Heart right ventricle (tissue), 16 donors: Measurements from ENCODE around the gene KSR2. TPM values are rescaled to one million over a fixed set of nuclear protein-coding genes. Genes with fewer than 3 reads are reported as not detected.
A peak's percentile ranks its signal among the peaks of the same experiment; 100 is the strongest.

Experiments
- ATAC-seq, 8 donors: fragments of 200-7000 bp; cut with Tn5 transposase; one replicate each; pipeline ENCODE4 v1.9.1; 2020; ENCODE audit warnings: mild to moderate bottlenecking in 8 of 8, moderate library complexity in 8 of 8, moderate number of reproducible peaks in 1 of 8
- DNase-seq, 2 donors: peaks; one replicate each; pipeline ENCODE4 v3.0.0-alpha.2; 2020
- H3K27ac ChIP-seq, 10 donors: fragments of 200-600 bp; sonication (generic) in 2 of 10; one replicate each; pipeline versions ENCODE4 v1.5.0 to v1.8.0; 2020 to 2022; ENCODE audit warnings: mild to moderate bottlenecking in 3 of 10
- H3K27me3 ChIP-seq, 7 donors: fragments of 200-600 bp; one replicate each; pipeline ENCODE4 v1.8.0; 2021 to 2022; ENCODE audit warnings: mild to moderate bottlenecking in 2 of 7
- H3K36me3 ChIP-seq, 9 donors: fragments of 200-600 bp; sonication (generic) in 1 of 9; one replicate each; pipeline versions ENCODE4 v1.5.0 to v1.8.0; 2020 to 2022; ENCODE audit warnings: mild to moderate bottlenecking in 2 of 9
- H3K4me1 ChIP-seq, 9 donors: fragments of 200-600 bp; sonication (generic) in 1 of 9; one replicate each; pipeline versions ENCODE4 v1.5.0 to v1.8.0; 2020 to 2022; ENCODE audit warnings: mild to moderate bottlenecking in 4 of 9
- H3K4me3 ChIP-seq, 10 donors: fragments of 200-600 bp; sonication (generic) in 2 of 10; one replicate each; pipeline versions ENCODE4 v1.5.0 to v1.8.0; 2020 to 2022; ENCODE audit warnings: mild to moderate bottlenecking in 7 of 10, moderate library complexity in 2 of 10
- H3K9me3 ChIP-seq, 11 donors: fragments of 200-600 bp in 10 of 11; sonication (generic) in 2 of 11; one replicate each; pipeline versions ENCODE4 v1.5.0 to v1.8.0; 2013 to 2022; ENCODE audit warnings: mild to moderate bottlenecking in 2 of 11, control low read depth in 1 of 11, moderate library complexity in 1 of 11
- CTCF ChIP-seq, 9 donors: fragments of 200-600 bp; sonication (generic) in 2 of 9; IDR thresholded peaks; one replicate each; pipeline versions ENCODE4 v1.5.0 to v1.8.0; 2021 to 2022; ENCODE audit warnings: antibody characterized with exemption in 9 of 9, mild to moderate bottlenecking in 5 of 9, moderate library complexity in 1 of 9
- WGBS, 2 donors: extraction: QIAGEN DNeasy Blood & Tissue Kit; methylation state at CpG; one replicate each; pipeline ENCODE4 v1.1.7; 2013; ENCODE audit warnings: inconsistent platforms in 1 of 2; 5-methylcytosine and 5-hydroxymethylcytosine counted together
- intact Hi-C, 10 donors: fragments of 100-400 bp; cut with DNase I; formaldehyde crosslinking; loops; one replicate each; pipeline versions ENCODE4 v1.11.1 to v1.14.2; 2022
- long read RNA-seq, 3 donors: library from polyadenylated mRNA; unstranded; transcript quantifications; one replicate each; pipeline ENCODE4 v2.0.0, GENCODE V29; 2020 to 2021
- polyA plus RNA-seq, 2 donors: library from polyadenylated mRNA; stranded (reverse); fragments of 200-250 nt; gene quantifications; one replicate each; pipeline ENCODE4 v1.2.3, GENCODE V29; 2013
- total RNA-seq, 10 donors: library from RNA; stranded (reverse); fragmentation: NEBNext Ultra II Directional in 3 of 10; extraction: Animal tissue kit (Norgen Biotek cat#: 25700) in 3 of 10; gene quantifications; one replicate each; pipeline versions ENCODE4 v1.2.1 to v1.2.4, GENCODE V29; 2021 to 2023
- donor health status: Arrhythmogenic right ventricular cardiomyopathy.
- donor health status: ischemic (EF 13 %, LVEDD 7.1; RV severe dilation, severe dysfunction).
- donor health status: healthy with polysubstance abuse.
- donor health status: DM: no; HTN: yes; CAD: no.
- donor health status: DM: no; HTN: no; CAD: no.
- donor health status: ischemic (EF 25% LVEDD 6.9; RV normal size, moderate dysfunction).
- donor health status: ischemic (EF 25% LVEDD 5.7; RV mildly dilated, moderate dysfunction).
- donor health status: healthy.
- donor health status: DM: yes; HTN: yes; CAD: no.
- donor health status: Ischemic cardiomyopathy.
- donor health status: ischemic (EF 35%, LVEDD 5.7; RV mildly dilated, moderate dysfunction).
- donor health status: nonischemic (EF 11% LVEDD 7.7; RV severe dilation, severe dysfunction).
- donor health status: DM: yes; HTN: yes; CAD: no.
- donor health status: PGD.
- donor health status: ischemic (EF 29% LVEDD 5.4; RV normal size, mild dysfunction).
- donor health status: nonischemic (EF 23%, LVEDD 6.1; RV moderate dilation, normal function).

The KSR2 gene
- total RNA-seq (under 1 TPM in 3 of 10 donors, not detected in 7; 0.02 TPM), polyA plus RNA-seq (not detected)
- long read RNA-seq, donor 1: 0 reads
- long read RNA-seq, donor 2: 0 reads
- long read RNA-seq, donor 3: 0 reads

- ATAC-seq (peak in 2 of 8 donors; percentile 20 to 47), DNase-seq (peak in 1 of 2 donors; percentile 3)
- H3K36me3 ChIP-seq: no peaks in the 10 kb centered on the region
- peaks cover 0 to 77% (median 55%) of the 10 kb centered on the region in 7 donors for H3K27me3 ChIP-seq
- H3K4me1 ChIP-seq: peaks cover 0 to 7% (median 0%) of the 10 kb centered on the region in 9 donors
- no peak within 1 kb of the TSS for H3K27ac ChIP-seq
- WGBS, 2 donors: 1% methylated on average over 74 to 86 of the region's 86 CpGs
- no peak for TF ChIP-seq CTCF (IDR thresholded peaks at IDR 0.05)
- peaks cover 0 to 21% (median 9%) of the 10 kb centered on the region in 11 donors for H3K9me3 ChIP-seq
- intact Hi-C loops: no loop called here
- peak within 1 kb of the TSS in 9 of 10 donors; percentile 17 to 53 (median 43) for H3K4me3 ChIP-seq
Measured at GRCh38 chr12:117968826-117969659, at the start of gene KSR2. Gene KSR2, minus strand, starts transcription at chr12:117968990. Its CDS starts 735 bp downstream, at chr12:117968255.

- ATAC-seq (no peak), DNase-seq (no peak)
- Histone ChIP-seq H3K9me3 (no peaks in the 10 kb centered on the region), H3K4me3 (no peak overlapping the region), H3K4me1 (peaks cover 0 to 17% (median 9%) of the 10 kb centered on the region in 9 donors), H3K27ac (no peak overlapping the region), H3K27me3 (no peaks in the 10 kb centered on the region), H3K36me3 (peaks cover 0 to 42% (median 0%) of the 10 kb centered on the region in 9 donors)
- TF ChIP-seq CTCF (IDR thresholded peaks at IDR 0.05): no peak
- intact Hi-C loops: loop anchor here in 4 of 10 donors (5.0 to 10.0 kb wide), 3 partner anchors 44 to 143 kb away; partner anchors contain the start of gene WSB2 (in 1 of the 4)
Measured at GRCh38 chr12:118017926-118018325, 49.1 kb upstream of the KSR2 start.

- Histone ChIP-seq H3K27me3 (no peaks in the 10 kb centered on the region), H3K9me3 (no peaks in the 10 kb centered on the region), H3K4me1 (peaks cover 0 to 17% (median 9%) of the 10 kb centered on the region in 9 donors), H3K4me3 (peak within 1 kb of the TSS; percentile 75 to 98 (median 93)), H3K36me3 (peaks cover 0 to 29% (median 0%) of the 10 kb centered on the region in 9 donors), H3K27ac (peak within 1 kb of the TSS in 6 of 10 donors; percentile 51 to 85 (median 68))
- 0% methylated on average over 61 of the region's 61 CpGs for WGBS, 2 donors
- ATAC-seq: peak; percentile 99 to 100 (median 100)
- TF ChIP-seq CTCF (IDR thresholded peaks at IDR 0.05): peak in 1 of 9 donors; percentile 13
- intact Hi-C loops: loop anchor here in 4 of 10 donors (5.0 to 10.0 kb wide), 3 partner anchors 46 to 142 kb away; partner anchors contain the start of gene WSB2 (in 1 of the 4)
- peak; percentile 98 to 99 for DNase-seq
Measured at GRCh38 chr12:118016424-118017264, 47.9 kb upstream of the KSR2 start, which contains the start of gene RFC5. Gene RFC5, plus strand, starts transcription at chr12:118016703. Its CDS starts 125 bp downstream, at chr12:118016828.
